Karpas-422 (cell line): ENCODE results near the gene CDCP2. TPM values are rescaled to one million over a fixed set of nuclear protein-coding genes. Genes with fewer than 3 reads are reported as not detected.

Experiments
- DNase-seq: peaks from one replicate; pipeline ENCODE4 v3.0.0-alpha.2; 2015
- H2AFZ ChIP-seq: fragments of 200-600 bp; sonication (generic); 2 replicates; pipeline ENCODE4 v1.6.1; 2014; ENCODE audit warnings: antibody characterized with exemption, low read length, mixed read lengths
- H3K27ac ChIP-seq: fragments of 200-600 bp; sonication (generic); 2 replicates; pipeline ENCODE4 v1.5.1; 2014; ENCODE audit warnings: mild to moderate bottlenecking, low read length, moderate library complexity
- H3K27me3 ChIP-seq: fragments of 200-600 bp; sonication (generic); 2 replicates; pipeline ENCODE4 v1.6.1; 2014; ENCODE audit warnings: low read length, mixed read lengths
- H3K36me3 ChIP-seq: fragments of 200-600 bp; sonication (generic); 2 replicates; pipeline ENCODE4 v1.6.1; 2014; ENCODE audit warnings: low read length, mixed read lengths; ENCODE audit not compliant: insufficient read depth
- H3K4me1 ChIP-seq: fragments of 200-600 bp; sonication (generic); 2 replicates; pipeline ENCODE4 v1.6.1; 2014; ENCODE audit warnings: mild to moderate bottlenecking, low read length, mixed read lengths
- H3K4me2 ChIP-seq: fragments of 200-600 bp; sonication (generic); 2 replicates; pipeline ENCODE4 v1.6.1; 2014; ENCODE audit warnings: low read length, low read depth, mild to moderate bottlenecking; ENCODE audit not compliant: poor library complexity, severe bottlenecking
- H3K4me3 ChIP-seq: fragments of 200-600 bp; sonication (generic); 2 replicates; pipeline ENCODE4 v1.5.1; 2014; ENCODE audit warnings: mild to moderate bottlenecking, antibody characterized with exemption, low read length, mixed read lengths
- H3K79me2 ChIP-seq: fragments of 200-600 bp; sonication (generic); 2 replicates; pipeline ENCODE4 v1.6.1; 2014; ENCODE audit warnings: mild to moderate bottlenecking, low read length, mixed read lengths
- H3K9ac ChIP-seq: fragments of 200-600 bp; sonication (generic); 2 replicates; pipeline ENCODE4 v1.6.0; 2014; ENCODE audit warnings: low read length
- H3K9me2 ChIP-seq: fragments of 200-600 bp; sonication (generic), shearing (Covaris generic); replicated peaks from 2 replicates; pipeline ENCODE4 v1.6.0; 2014; ENCODE audit warnings: mild to moderate bottlenecking, low read length, moderate library complexity; ENCODE audit not compliant: insufficient read depth
- H3K9me3 ChIP-seq: fragments of 300-700, 200-600 bp; sonication (generic); 2 replicates; pipeline ENCODE4 v1.6.1; 2014; ENCODE audit warnings: low read length, mixed read lengths
- H4K20me1 ChIP-seq: fragments of 200-600 bp; sonication (generic); 2 replicates; pipeline ENCODE4 v1.6.1; 2014; ENCODE audit warnings: mild to moderate bottlenecking, antibody characterized with exemption, low read length, low read depth; ENCODE audit not compliant: insufficient read depth
- total RNA-seq: library from RNA; depleted of rRNA; stranded (reverse); fragments of >200 nt; shearing (Covaris generic); gene quantifications from 2 replicates; pipeline ENCODE4 v1.2.3, GENCODE V29; 2014; ENCODE audit warnings: low replicate concordance

Gene CDCP2
- total RNA-seq, 1 experiment from 2014 or later: not detected

DNA sequence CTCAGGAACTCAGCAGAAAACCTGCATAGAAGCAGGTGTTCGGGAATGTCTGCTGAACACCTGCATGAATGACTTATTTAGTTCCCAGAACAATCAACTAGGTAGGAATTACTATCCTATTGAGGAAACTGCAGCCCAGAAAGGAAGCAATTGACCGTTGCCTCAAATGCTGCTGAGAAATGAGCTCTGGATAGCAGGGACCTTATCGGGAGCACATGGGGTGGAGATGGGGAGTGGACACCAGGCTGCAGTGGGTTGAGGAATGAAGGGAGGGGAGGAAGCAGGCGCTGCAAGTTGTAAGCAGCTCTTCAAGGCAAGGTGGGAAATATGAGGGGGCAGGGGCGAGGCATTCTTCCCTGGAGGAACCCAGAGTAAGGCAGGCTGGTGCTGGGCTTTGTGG is 10.8 kb upstream of the CDCP2 start:
- Histone ChIP-seq H3K36me3 (no peaks in the 10 kb centered on the region), H3K27me3 (no peaks in the 10 kb centered on the region), H3K9ac (no peak overlapping the region), H3K27ac (no peak overlapping the region), H2AFZ (no peak overlapping the region), H4K20me1 (no peaks in the 10 kb centered on the region), H3K4me1 (no peaks in the 10 kb centered on the region), H3K9me3 (no peaks in the 10 kb centered on the region), H3K79me2 (no peaks in the 10 kb centered on the region), H3K4me3 (no peak overlapping the region), H3K4me2 (no peak overlapping the region), H3K9me2 (no peaks in the 10 kb centered on the region)
- no peak for DNase-seq

DNA sequence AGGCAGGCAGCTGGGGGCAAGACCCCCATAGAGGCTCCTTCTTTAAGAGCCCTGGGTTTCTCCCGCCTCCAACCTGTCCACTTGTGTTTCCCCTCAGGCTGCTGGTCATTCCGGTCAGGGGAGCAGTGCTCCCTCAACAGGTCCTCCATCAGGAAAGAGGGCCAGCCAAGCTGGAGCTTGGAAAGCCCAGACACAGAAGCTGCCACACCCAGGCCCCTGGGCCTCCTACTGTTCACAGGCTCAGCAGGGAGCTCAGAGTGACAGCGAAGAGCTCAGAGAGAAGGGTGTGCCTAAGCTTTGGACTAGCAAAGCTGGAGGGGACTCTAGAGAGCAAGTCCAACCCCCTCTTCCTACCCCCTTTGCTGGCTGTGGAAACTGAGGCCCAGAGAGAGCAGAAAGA is 10.3 kb upstream of the CDCP2 start:
- Histone ChIP-seq H3K9me2 (no peaks in the 10 kb centered on the region), H3K9ac (no peak overlapping the region), H3K27ac (no peak overlapping the region), H3K4me1 (no peaks in the 10 kb centered on the region), H2AFZ (no peak overlapping the region), H3K79me2 (no peaks in the 10 kb centered on the region), H3K27me3 (no peaks in the 10 kb centered on the region), H3K9me3 (no peaks in the 10 kb centered on the region), H4K20me1 (no peaks in the 10 kb centered on the region), H3K36me3 (no peaks in the 10 kb centered on the region), H3K4me2 (no peak overlapping the region), H3K4me3 (no peak overlapping the region)
- no peak for DNase-seq

DNA sequence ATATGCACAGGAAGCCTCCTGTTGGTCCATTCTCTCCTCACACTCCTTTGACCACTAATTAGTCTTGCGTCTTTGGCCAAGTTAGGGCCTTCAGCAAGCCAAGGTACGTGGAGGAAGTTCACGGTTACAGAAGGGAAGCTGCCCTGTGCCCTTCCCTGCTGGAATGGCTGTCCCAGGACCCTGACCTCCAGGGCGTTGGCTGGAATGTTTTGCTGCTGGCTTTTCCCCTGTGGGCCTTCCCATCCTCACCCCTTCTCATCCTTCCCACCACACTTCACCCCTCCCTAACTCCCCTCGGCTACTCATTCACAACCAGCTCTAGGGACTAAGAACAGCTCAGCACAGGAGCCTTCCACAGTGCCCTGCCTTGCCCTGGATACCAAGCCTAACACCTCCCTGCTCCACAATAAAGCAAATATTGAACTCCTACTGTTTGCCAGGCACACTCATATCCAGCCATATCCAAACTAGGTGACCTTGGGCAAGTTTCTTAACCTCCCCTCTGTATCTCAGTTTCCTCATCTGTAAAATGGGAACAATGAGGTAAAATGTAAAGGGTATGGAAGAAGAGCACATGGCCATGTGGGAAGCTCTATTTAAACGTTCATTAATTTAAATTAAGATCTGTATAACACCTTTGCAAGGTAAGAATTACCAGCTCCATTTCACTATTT is 8.8 kb upstream of the CDCP2 start:
- Histone ChIP-seq H3K9me2 (no peaks in the 10 kb centered on the region), H3K4me3 (no peak overlapping the region), H3K27ac (no peak overlapping the region), H3K27me3 (no peaks in the 10 kb centered on the region), H3K4me2 (no peak overlapping the region), H3K79me2 (no peaks in the 10 kb centered on the region), H3K4me1 (no peaks in the 10 kb centered on the region), H3K9ac (no peak overlapping the region), H3K9me3 (no peaks in the 10 kb centered on the region), H4K20me1 (no peaks in the 10 kb centered on the region), H2AFZ (no peak overlapping the region), H3K36me3 (no peaks in the 10 kb centered on the region)
- no peak for DNase-seq

DNA sequence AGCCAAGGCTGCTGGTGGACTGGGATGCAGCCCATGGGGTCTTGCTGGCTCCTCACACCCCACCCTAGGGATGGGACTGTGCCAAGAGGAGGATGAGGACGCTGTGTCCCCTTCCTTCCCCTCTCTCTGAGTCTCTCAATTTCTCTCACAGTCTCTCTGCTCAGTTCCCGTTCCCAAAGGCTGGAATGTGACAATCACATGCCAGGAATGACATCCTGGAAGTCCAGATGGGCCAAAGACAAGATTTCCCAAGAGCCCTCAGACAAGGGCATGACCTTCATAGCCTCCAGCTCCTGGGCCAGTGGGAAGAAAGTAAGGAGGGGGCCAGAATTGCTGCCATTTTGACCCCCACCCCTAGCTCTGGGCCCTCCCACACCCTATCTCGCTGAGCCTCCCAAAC is 7.6 kb upstream of the CDCP2 start:
- no peaks in the 10 kb centered on the region for H3K9me3 ChIP-seq

DNA sequence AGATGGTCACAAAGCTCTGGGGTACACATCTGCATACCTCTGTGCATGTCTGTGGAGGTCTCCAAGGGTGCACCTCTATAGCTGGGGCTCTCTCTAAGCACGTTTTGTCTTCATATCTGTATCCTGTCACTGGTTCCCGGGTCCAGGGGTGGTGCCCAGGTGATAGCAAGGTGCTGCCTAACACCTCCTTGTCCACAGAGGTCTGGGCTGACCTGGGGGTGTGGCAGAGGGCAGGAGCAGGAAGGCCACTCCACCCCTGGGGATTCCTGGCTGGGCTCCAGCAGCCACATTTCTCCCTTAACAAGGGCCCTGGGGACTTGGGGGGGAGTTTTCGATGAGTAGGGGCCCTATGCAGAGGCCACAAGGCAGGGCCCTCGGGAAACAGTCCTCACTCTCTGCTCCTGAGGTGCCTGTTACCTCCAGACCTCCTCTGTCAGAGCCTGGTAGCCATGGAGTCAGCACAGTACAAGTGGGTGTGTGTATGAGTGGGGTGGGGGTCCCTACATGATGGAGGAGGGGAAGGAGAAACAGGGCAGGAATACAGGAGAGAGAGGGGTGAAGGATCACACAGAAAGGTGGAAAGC is 7.0 kb upstream of the CDCP2 start:
- Histone ChIP-seq H3K9me2 (no peaks in the 10 kb centered on the region), H3K4me2 (no peak overlapping the region), H3K79me2 (no peaks in the 10 kb centered on the region), H3K36me3 (no peaks in the 10 kb centered on the region), H4K20me1 (no peaks in the 10 kb centered on the region), H3K27ac (no peak overlapping the region), H3K9me3 (no peaks in the 10 kb centered on the region), H3K9ac (no peak overlapping the region), H3K4me1 (no peaks in the 10 kb centered on the region), H2AFZ (no peak overlapping the region), H3K4me3 (no peak overlapping the region), H3K27me3 (no peaks in the 10 kb centered on the region)
- DNase-seq: no peak

More for the DNA sequence above, 7.6 kb upstream of the CDCP2 start:
- no peak overlapping the region for H3K9ac ChIP-seq
- no peaks in the 10 kb centered on the region for H3K4me1 ChIP-seq
- DNase-seq: no peak
- H3K9me2 ChIP-seq: no peaks in the 10 kb centered on the region
- no peaks in the 10 kb centered on the region for H3K36me3 ChIP-seq
- no peaks in the 10 kb centered on the region for H3K79me2 ChIP-seq
- no peaks in the 10 kb centered on the region for H3K27me3 ChIP-seq
- H3K4me3 ChIP-seq: no peak overlapping the region
- no peak overlapping the region for H2AFZ ChIP-seq
- no peak overlapping the region for H3K4me2 ChIP-seq
- H3K27ac ChIP-seq: no peak overlapping the region
- H4K20me1 ChIP-seq: no peaks in the 10 kb centered on the region

DNA sequence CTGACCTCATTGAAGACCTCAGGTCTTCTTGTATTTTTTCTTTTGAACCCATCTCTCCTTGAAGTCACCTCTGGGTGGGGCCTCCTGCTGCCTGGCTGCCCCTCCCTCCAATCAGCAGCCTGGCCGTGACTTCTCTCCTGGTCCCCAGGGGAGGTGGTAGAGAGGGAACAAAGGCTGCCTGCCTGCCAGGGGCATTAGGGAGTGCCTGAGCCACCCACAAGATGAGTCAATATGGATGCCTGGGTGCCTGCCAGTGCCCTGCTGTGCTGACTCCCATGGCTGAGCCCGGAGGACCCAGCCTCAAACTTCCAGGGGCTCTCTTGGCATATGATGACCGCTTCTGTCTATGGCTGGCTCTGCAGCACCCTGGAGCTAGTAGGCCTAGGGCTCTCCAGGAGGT is 5.3 kb upstream of the CDCP2 start:
- H3K27ac ChIP-seq: no peak overlapping the region
- no peaks in the 10 kb centered on the region for H3K27me3 ChIP-seq

DNA sequence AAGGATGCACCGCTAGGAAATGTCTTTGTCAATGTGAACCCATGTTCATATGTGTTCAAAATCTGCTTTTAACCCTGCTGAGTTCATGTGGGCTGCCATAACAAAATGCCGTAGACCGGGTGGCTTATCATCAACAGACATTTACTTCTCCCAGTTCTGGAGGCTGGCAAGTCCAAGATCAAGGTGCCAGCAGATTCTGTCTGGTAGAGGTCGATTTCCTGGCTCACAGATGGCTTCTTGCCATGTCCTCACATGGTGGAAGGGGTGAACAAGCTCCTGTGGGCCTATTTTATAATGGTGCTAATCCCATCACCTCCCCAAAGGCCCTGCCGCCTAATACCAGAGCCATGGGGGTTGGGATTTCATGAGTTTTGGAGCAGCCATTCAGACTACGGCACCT is 4.6 kb upstream of the CDCP2 start:
- Histone ChIP-seq H3K9me3 (no peaks in the 10 kb centered on the region), H3K27ac (no peak overlapping the region), H4K20me1 (no peaks in the 10 kb centered on the region), H3K79me2 (no peaks in the 10 kb centered on the region), H3K4me3 (no peak overlapping the region), H3K36me3 (no peaks in the 10 kb centered on the region), H2AFZ (no peak overlapping the region), H3K27me3 (no peaks in the 10 kb centered on the region), H3K9ac (no peak overlapping the region), H3K4me1 (no peaks in the 10 kb centered on the region), H3K4me2 (no peak overlapping the region), H3K9me2 (no peaks in the 10 kb centered on the region)
- no peak for DNase-seq

More for the DNA sequence above, 5.3 kb upstream of the CDCP2 start:
- Histone ChIP-seq H3K9me2 (no peaks in the 10 kb centered on the region), H3K79me2 (no peaks in the 10 kb centered on the region), H3K9ac (no peak overlapping the region), H3K4me3 (no peak overlapping the region), H3K4me2 (no peak overlapping the region), H3K4me1 (no peaks in the 10 kb centered on the region), H2AFZ (no peak overlapping the region), H4K20me1 (no peaks in the 10 kb centered on the region), H3K36me3 (no peaks in the 10 kb centered on the region), H3K9me3 (no peaks in the 10 kb centered on the region)
- DNase-seq: no peak

DNA sequence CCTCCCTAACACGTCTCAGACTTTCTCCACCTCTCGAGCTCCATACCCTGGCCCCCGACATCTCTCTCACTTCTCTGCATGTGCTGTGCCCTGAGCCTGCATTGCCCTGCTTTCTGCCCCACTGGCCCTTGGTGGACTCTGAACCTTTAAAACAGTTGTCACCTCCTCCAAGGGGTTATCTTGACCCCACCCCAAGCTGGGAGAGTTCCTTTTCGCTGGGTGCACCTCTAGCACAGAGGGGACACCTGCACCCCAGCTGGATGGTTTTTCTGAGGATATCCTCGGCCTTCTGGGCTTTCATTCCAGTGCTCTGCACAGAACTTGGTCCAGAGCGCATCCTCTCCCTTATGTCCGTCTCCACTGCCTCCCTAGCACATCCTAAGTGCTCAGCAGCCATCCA is 4.2 kb upstream of the CDCP2 start:
- Histone ChIP-seq H3K36me3 (no peaks in the 10 kb centered on the region), H3K27ac (no peak overlapping the region), H2AFZ (no peak overlapping the region), H3K27me3 (no peaks in the 10 kb centered on the region), H3K9me3 (no peaks in the 10 kb centered on the region), H3K9me2 (no peaks in the 10 kb centered on the region), H3K4me1 (no peaks in the 10 kb centered on the region), H3K79me2 (no peaks in the 10 kb centered on the region), H3K4me3 (no peak overlapping the region), H4K20me1 (no peaks in the 10 kb centered on the region), H3K9ac (no peak overlapping the region), H3K4me2 (no peak overlapping the region)
- DNase-seq: no peak
